ENCODE results near the gene FBN3.

Gene FBN3

DNA sequence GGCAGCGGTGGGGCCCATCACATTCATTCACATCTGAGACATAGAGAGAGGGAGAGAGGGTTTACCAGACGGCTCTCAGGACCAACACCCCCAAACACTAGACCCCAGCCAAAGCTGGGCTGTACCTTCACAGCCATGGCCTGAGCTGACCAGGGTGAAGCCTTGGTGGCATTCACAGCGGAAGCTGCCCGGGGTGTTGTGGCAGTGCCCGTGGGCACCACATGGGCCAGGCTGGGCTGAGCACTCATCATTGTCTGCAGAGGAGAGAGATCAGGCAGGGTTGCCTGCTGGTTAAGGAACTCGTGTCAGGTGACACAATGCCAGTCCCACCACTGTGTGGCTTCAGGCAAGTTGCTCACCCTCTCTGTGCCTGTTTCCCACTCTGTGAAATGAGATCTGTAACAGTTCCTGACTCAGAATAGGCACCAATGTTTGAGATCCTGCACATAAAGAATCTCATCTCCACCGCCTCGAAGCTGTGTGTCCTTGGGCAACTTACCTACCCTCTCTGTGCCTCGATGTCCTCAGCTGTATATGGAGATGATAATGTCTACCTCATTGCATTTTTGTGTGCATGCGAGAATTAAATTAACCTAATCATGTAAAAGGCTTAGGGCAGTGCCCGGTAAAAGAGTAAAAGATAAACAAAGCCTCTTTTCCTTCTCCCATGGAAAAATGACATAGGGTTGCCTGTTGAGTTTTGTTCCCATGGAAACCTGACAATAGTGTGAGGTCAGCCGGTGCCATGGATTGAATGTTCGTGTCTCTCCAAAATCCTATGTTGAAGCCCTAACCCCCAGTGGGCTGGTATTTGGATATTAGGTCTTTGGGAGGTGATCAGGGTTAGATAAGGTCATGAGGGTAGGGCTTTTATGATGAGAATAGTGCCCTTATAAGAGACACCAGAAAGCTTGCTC, 74.0 kb downstream of the FBN3 start:
- DNase-seq (ENCODE audit: low read depth in 2 of 2) = no peak

DNA sequence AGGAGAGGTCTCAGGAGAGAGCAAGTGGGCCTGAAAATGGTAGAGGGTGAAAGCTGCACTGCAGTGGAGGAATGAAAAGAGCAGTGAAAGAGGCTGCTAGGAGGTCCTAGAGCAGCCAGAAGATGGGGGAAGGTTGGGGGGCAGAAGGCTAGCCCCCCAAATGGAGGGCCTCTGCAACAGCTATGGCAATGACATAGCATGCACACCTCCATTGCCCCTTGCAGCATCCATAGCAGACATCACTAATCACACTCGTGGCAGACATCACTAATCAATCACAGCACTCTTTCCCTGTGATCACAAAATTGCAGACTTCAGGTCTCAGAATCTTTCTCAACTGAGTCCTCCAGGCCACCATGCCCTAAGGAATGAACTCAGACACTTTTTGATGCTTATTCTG, 74.9 kb downstream of the FBN3 start:
- TF ChIP-seq, protein P1, sequence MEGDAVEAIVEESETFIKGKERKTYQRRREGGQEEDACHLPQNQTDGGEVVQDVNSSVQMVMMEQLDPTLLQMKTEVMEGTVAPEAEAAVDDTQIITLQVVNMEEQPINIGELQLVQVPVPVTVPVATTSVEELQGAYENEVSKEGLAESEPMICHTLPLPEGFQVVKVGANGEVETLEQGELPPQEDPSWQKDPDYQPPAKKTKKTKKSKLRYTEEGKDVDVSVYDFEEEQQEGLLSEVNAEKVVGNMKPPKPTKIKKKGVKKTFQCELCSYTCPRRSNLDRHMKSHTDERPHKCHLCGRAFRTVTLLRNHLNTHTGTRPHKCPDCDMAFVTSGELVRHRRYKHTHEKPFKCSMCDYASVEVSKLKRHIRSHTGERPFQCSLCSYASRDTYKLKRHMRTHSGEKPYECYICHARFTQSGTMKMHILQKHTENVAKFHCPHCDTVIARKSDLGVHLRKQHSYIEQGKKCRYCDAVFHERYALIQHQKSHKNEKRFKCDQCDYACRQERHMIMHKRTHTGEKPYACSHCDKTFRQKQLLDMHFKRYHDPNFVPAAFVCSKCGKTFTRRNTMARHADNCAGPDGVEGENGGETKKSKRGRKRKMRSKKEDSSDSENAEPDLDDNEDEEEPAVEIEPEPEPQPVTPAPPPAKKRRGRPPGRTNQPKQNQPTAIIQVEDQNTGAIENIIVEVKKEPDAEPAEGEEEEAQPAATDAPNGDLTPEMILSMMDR (IDR thresholded peaks at IDR 0.05; ENCODE audit: low read depth, low read length) = no peak
- peak in 1 of 2 donors; percentile 9 for DNase-seq (ENCODE audit: low read depth in 2 of 2)
- no peak overlapping the region for H3K4me3 ChIP-seq (replicated peaks in 1 of 2; ENCODE audit: low read depth in 2 of 2, low read length in 2 of 2)

More for the DNA sequence above, 74.0 kb downstream of the FBN3 start:
- TF ChIP-seq, protein P1 (IDR thresholded peaks at IDR 0.05; ENCODE audit: low read depth, low read length) = no peak
- H3K4me3 ChIP-seq (replicated peaks in 1 of 2; ENCODE audit: low read depth in 2 of 2, low read length in 2 of 2) = no peak overlapping the region

DNA sequence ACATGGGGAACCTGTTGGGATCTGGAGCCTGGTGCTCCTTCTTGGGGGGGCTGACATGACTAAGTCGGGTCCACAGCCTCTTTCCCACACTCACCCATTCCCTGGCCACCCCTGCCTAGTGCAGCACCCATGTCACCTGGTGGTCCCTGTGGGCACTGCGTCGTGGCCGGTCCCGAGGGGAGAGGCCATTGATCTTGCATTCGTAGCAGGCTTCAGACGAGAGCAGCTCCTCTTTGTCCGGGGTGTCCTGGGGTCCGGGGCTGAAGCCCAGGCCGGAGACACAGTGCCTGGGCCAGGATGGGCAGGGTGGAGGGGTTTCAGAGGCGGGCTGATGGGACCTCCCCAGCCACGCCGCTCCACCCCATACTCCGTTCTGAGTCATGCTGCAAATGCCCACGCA, 77.5 kb downstream of the FBN3 start:
- DNase-seq (ENCODE audit: low read depth in 2 of 2) = no peak
- no peak overlapping the region for H3K4me3 ChIP-seq (replicated peaks in 1 of 2; ENCODE audit: low read depth in 2 of 2, low read length in 2 of 2)
- TF ChIP-seq, protein P1 (IDR thresholded peaks at IDR 0.05; ENCODE audit: low read depth, low read length) = no peak

DNA sequence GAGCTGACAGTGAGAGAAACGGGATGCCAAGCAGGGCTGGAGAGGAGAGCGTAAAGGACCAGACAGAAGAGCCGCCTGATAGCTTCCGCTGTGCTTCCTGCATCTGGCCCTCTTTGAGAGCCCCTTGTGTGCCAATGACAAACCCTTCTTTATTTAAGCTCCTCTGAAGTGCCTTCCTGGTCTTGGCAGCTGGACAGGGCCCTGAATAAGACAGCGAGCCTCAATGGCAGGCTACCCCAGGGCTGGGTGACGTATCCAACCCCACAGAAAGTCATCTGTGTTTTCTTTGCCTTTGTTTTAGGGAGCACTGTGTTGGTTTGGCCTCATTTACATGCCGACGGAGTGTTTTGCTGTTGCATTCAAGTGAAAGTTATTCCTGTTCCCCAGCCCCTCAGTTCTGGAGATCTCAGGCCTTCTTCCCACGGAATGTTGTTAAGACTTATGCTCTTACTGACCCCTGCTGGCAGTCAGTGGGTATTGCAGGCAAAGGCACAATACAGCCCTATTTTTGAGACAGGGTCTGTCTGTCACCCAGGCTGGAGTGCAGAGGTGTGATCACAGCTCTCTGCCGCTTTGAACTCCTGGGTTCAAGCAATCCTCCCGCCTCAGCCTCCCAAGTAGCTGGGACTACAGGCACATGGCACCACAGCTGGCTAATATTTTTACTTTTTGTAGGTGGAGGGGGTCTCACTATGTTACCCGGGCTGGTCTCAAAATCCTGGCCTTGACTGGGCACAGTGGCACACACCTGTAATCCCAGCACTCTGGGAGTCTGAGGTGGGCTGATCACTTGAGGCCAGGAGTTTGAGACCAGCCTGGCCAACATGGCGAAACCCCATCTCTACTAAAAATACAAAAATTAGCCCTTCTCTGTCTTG, 80.1 kb downstream of the FBN3 start:
- H3K4me3 ChIP-seq (replicated peaks in 1 of 2; ENCODE audit: low read depth in 2 of 2, low read length in 2 of 2) = no peak overlapping the region
- DNase-seq (ENCODE audit: low read depth in 2 of 2) = peak in 1 of 2 donors; percentile 9
- TF ChIP-seq, protein P1 (IDR thresholded peaks at IDR 0.05; ENCODE audit: low read depth, low read length) = peak; percentile 59

DNA sequence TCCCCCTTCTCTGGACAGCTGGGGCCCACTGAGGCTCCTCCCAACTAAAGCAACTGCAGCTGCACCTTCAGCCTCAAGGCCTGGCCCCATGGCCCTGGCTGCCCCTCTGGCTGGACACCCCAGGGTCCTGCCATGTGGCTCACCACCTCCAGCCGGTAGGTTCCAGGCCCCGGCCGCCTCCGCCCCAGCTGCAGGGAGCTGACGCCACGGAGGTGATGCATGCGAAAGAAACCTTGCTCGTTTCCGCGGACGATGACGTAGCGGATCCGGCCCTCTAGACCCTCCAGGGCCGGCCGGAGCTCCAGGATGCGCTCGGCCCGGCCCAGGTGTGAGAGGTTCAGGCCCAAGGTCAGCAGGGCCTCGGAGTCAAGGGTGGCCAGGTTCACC, 83.5 kb downstream of the FBN3 start:
- no peak for DNase-seq (ENCODE audit: low read depth in 2 of 2)
- TF ChIP-seq, protein P1 (IDR thresholded peaks at IDR 0.05; ENCODE audit: low read depth, low read length) = no peak

DNA sequence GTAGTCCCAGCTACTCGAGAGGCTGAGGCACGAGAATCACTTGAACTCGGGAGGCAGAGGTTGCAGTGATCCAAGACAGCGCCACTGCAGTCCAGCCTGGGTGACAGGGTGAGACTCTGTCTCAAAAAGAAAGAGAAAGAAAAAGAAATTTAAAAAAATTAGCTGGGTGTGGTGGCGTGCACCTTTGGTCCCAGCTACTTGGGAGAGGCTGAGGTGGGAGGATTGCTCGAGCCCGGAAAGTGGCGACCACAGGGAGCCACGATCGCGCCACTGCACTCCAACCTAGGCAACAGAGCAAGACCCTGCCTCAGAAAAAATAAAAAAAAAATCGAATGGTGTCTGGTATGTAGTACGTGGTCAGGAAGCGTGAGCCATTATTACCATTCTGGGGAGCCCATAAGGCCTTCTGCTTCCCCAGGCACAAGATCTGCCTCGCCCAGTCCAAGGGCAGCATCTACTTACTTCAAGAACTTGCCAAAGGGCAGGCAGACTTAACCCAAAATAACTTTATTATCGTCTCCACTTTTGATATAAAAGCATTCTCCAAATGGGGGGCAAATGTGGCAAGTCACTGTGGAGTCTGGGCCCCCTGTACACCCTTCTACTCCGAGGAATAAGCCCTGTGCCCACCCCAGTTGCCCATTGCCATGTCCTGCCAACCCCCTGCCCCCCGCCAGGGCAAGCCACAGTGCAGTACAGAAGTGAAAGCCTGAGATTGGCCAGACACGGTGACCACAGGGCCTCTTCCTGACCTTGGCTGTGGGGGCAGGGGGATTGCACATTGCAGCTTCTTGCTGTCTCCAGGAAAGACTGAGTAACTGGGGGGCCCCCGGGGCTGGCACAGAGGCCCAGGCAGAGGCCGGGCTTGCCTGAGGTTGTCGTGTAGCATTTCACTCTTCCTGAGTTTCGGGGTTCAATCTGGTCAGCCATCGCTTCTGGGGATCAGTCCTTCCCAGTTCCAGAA, 84.2 kb downstream of the FBN3 start:
- no peak overlapping the region for H3K4me3 ChIP-seq (replicated peaks in 1 of 2; ENCODE audit: low read depth in 2 of 2, low read length in 2 of 2)
- no peak for DNase-seq (ENCODE audit: low read depth in 2 of 2)
- TF ChIP-seq, protein P1 (IDR thresholded peaks at IDR 0.05; ENCODE audit: low read depth, low read length) = no peak

More for the DNA sequence above, 83.5 kb downstream of the FBN3 start:
- H3K4me3 ChIP-seq (replicated peaks in 1 of 2; ENCODE audit: low read depth in 2 of 2, low read length in 2 of 2) = no peak overlapping the region

Data from cardiac fibroblast (primary cell).